ENCODE measurements around the gene KRTAP6-2. TPM values are rescaled to one million over a fixed set of nuclear protein-coding genes. Genes with fewer than 3 reads are reported as not detected.

The KRTAP6-2 gene
- total RNA-seq, 4 donors from 2014 or later, result not detected

GRCh38 chr21:30613836-30614235, 15.1 kb upstream of the KRTAP6-2 start, which contains the start of gene KRTAP6-1:
TSS of gene KRTAP6-1 (minus strand) at chr21:30613930. CDS start at chr21:30613904, 26 bp downstream.
- in situ Hi-C loops (cut with MboI; ENCODE audit: low pct_ligation_motif_present in 1 of 4, low pct_unique_long_range_greater_than_20kb in 1 of 4, low sequenced_read_pairs in 3 of 4), result no loop called here
- WGBS, 2 donors (ENCODE audit: low coverage in 1 of 2), result 56% methylated on average over 2 of the region's 2 CpGs; no CpG with 5 or more reads in 1 of the 2 donors
- intact Hi-C loops (cut with DNase I; ENCODE audit: low total_unique reads), result no loop called here

GRCh38 chr21:30612132-30612531, 13.4 kb upstream of the KRTAP6-2 start:
- 75 to 82% methylated on average over 2 of the region's 2 CpGs for WGBS, 2 donors (ENCODE audit: low coverage in 1 of 2)
- Histone ChIP-seq H3K4me3 (no peak overlapping the region), H3K4me1 (no peaks in the 10 kb centered on the region), H3K36me3 (no peaks in the 10 kb centered on the region), H3K9me3 (no peaks in the 10 kb centered on the region), H3K27ac (no peak overlapping the region), H3K27me3 (no peaks in the 10 kb centered on the region)
- intact Hi-C loops (cut with DNase I; ENCODE audit: low total_unique reads) (no loop called here), in situ Hi-C loops (cut with MboI; ENCODE audit: low pct_ligation_motif_present in 1 of 4, low pct_unique_long_range_greater_than_20kb in 1 of 4, low sequenced_read_pairs in 3 of 4) (no loop called here)
- TF ChIP-seq CTCF (IDR thresholded peaks at IDR 0.05) (no peak), EP300 (IDR thresholded peaks at IDR 0.05; ENCODE audit: low read depth) (no peak), POLR2AphosphoS5 (IDR thresholded peaks at IDR 0.05) (no peak), POLR2A (IDR thresholded peaks at IDR 0.05) (no peak)
- no peak for DNase-seq

More at GRCh38 chr21:30613836-30614235, 15.1 kb upstream of the KRTAP6-2 start, which contains the start of gene KRTAP6-1:
- Histone ChIP-seq H3K4me1 (no peaks in the 10 kb centered on the region), H3K27ac (no peak within 1 kb of the TSS), H3K27me3 (no peaks in the 10 kb centered on the region), H3K9me3 (no peaks in the 10 kb centered on the region), H3K4me3 (no peak within 1 kb of the TSS), H3K36me3 (no peaks in the 10 kb centered on the region)
- TF ChIP-seq EP300 (IDR thresholded peaks at IDR 0.05; ENCODE audit: low read depth) (no peak), CTCF (IDR thresholded peaks at IDR 0.05) (no peak), POLR2A (IDR thresholded peaks at IDR 0.05) (no peak), POLR2AphosphoS5 (IDR thresholded peaks at IDR 0.05) (no peak)
- DNase-seq, result no peak

GRCh38 chr21:30605968-30606367, 7.3 kb upstream of the KRTAP6-2 start:
- DNase-seq, result no peak
- Histone ChIP-seq H3K36me3 (no peaks in the 10 kb centered on the region), H3K27me3 (no peaks in the 10 kb centered on the region), H3K9me3 (no peaks in the 10 kb centered on the region), H3K27ac (no peak overlapping the region), H3K4me1 (no peaks in the 10 kb centered on the region), H3K4me3 (no peak overlapping the region)
- TF ChIP-seq CTCF (IDR thresholded peaks at IDR 0.05) (no peak), EP300 (IDR thresholded peaks at IDR 0.05; ENCODE audit: low read depth) (no peak), POLR2A (IDR thresholded peaks at IDR 0.05) (no peak), POLR2AphosphoS5 (IDR thresholded peaks at IDR 0.05) (no peak)
- WGBS, 2 donors (ENCODE audit: low coverage in 1 of 2), result 87% methylated on average over 2 of the region's 2 CpGs; no CpG with 5 or more reads in 1 of the 2 donors
- in situ Hi-C loops (cut with MboI; ENCODE audit: low pct_ligation_motif_present in 1 of 4, low pct_unique_long_range_greater_than_20kb in 1 of 4, low sequenced_read_pairs in 3 of 4), result no loop called here
- intact Hi-C loops (cut with DNase I; ENCODE audit: low total_unique reads), result loop anchor here (10.0 kb wide), 1 partner anchor 59 kb away; no protein-coding TSS in a partner anchor

GRCh38 chr21:30600787-30601186, 2.1 kb upstream of the KRTAP6-2 start, which contains the start of gene KRTAP22-1:
TSS of gene KRTAP22-1 (plus strand) at chr21:30601087.
- no peaks in the 10 kb centered on the region for H3K9me3 ChIP-seq
- H3K4me3 ChIP-seq, result no peak within 1 kb of the TSS
- H3K27me3 ChIP-seq, result no peaks in the 10 kb centered on the region
- no peak within 1 kb of the TSS for H3K27ac ChIP-seq
- intact Hi-C loops (cut with DNase I; ENCODE audit: low total_unique reads) (loop anchor here (10.0 kb wide), 1 partner anchor 64 kb away; no protein-coding TSS in a partner anchor), in situ Hi-C loops (cut with MboI; ENCODE audit: low pct_ligation_motif_present in 1 of 4, low pct_unique_long_range_greater_than_20kb in 1 of 4, low sequenced_read_pairs in 3 of 4) (no loop called here)
- no peaks in the 10 kb centered on the region for H3K36me3 ChIP-seq
- no peaks in the 10 kb centered on the region for H3K4me1 ChIP-seq
- no peak for TF ChIP-seq POLR2A (IDR thresholded peaks at IDR 0.05)
- no peak for TF ChIP-seq EP300 (IDR thresholded peaks at IDR 0.05; ENCODE audit: low read depth)
- TF ChIP-seq CTCF (IDR thresholded peaks at IDR 0.05), result no peak
- no peak for TF ChIP-seq POLR2AphosphoS5 (IDR thresholded peaks at IDR 0.05)
- 29 to 33% methylated on average over 1 of the region's 1 CpG for WGBS, 2 donors (ENCODE audit: low coverage in 1 of 2)
- no peak for DNase-seq
